A549 (cell line): ENCODE measurements around the gene LRCH1.

Experiments used
- BCL3 ChIP-seq: fragments of >200 bp; sonication (Bioruptor Twin); formaldehyde crosslinking; IDR thresholded peaks from 3 replicates; pipeline ENCODE4 v1.6.1; 2016
- CBX8 ChIP-seq: fragments of 200-600 bp; sonication (generic); IDR thresholded peaks from 2 replicates; pipeline ENCODE4 v1.6.1; 2016
- CTCF ChIP-seq: fragments of >200 bp; sonication (Bioruptor Twin); formaldehyde crosslinking; IDR thresholded peaks from 3 replicates; pipeline ENCODE4 v1.5.1; 2016
- E2F6 ChIP-seq: IDR thresholded peaks from 2 replicates; pipeline ENCODE4 v1.6.1; 2012; ENCODE audit warnings: low read depth, borderline replicate concordance
- EHF ChIP-seq: fragments of 250-450 bp; sonication (Bioruptor Pico); IDR thresholded peaks from 2 replicates; pipeline ENCODE4 v1.5.0; 2020; ENCODE audit warnings: mild to moderate bottlenecking
- KDM1A ChIP-seq: fragments of 200-600 bp; sonication (generic); IDR thresholded peaks from 2 replicates; pipeline ENCODE4 v1.6.1; 2016; ENCODE audit warnings: low read depth, mild to moderate bottlenecking
- MYC ChIP-seq: IDR thresholded peaks from 2 replicates; pipeline ENCODE4 v1.6.1; 2012; ENCODE audit warnings: mild to moderate bottlenecking, inconsistent platforms, low read length, improper control_type of control experiment, borderline replicate concordance
- ZNF302 ChIP-seq: fragments of 250-450 bp; sonication (Bioruptor Pico); IDR thresholded peaks from 2 replicates; pipeline ENCODE4 v1.9.0; 2021; ENCODE audit warnings: inconsistent platforms, mild to moderate bottlenecking, moderate library complexity

GRCh38 chr13:46738055-46738454 is 185.1 kb downstream of the LRCH1 start:
- TF ChIP-seq E2F6 (no peak), CTCF (no peak), KDM1A (no peak), EHF (CRISPR knock-in tag) (no peak), MYC (no peak), ZNF302 (CRISPR knock-in tag) (no peak), CBX8 (no peak), BCL3 (no peak)
